Measurements from ENCODE around the gene MRPS2.
"Not testable (repeated sequence)": the region's sequence is repeated elsewhere in the genome, so short reads cannot be mapped to it uniquely, and the experiment has no call there.

The MRPS2 gene

DNA sequence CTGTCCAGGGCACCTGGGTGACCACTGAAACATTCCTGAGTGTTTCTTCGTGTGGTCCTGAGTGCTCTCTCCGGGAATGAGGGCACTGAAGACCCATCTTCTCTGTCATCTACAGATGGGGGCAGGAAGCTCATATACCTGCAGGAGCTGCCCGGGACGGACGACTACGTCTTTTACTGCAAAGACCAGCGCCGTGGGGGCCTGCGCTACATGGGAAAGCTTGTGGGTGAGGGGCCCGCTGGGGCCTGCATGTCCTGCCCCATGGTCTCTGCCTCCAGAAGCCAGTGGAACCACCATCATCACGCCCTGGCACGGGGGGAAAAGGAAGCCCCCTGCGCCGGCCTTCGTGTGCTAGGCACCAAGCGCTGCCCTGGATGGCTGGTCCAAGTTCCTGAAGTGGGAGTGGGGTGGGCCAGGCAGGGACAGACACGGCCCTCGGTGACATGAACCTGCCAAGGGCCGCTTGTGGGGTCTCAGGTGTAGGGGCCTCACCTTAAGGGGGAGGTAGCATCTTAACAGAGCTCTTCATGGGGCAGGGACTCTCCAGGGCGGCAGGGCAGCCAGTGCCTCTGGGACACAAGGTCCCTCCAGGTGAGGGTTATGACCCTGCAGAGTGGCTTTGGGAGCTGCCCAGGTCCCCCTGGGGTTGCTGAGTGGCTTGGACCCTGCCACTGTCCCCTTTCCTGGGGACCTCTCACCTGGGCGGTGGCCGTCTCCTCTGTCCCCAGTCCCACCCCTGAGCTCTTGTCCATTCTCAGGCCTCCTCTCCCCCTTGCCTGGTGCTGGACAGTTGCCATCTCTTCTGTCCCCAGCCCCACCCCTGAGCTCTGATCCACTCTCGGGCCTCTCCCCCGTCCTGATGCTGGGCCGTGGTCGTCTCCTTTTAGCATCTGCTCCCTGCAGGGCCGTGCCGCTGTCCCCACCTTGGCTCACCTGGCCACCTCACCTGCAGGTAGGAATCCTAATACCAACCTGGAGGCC is 47.6 kb downstream of the MRPS2 start:
- ChIA-PET POLR2A (no interaction called here), CTCF (no interaction called here)
- TF ChIP-seq, protein P1, sequence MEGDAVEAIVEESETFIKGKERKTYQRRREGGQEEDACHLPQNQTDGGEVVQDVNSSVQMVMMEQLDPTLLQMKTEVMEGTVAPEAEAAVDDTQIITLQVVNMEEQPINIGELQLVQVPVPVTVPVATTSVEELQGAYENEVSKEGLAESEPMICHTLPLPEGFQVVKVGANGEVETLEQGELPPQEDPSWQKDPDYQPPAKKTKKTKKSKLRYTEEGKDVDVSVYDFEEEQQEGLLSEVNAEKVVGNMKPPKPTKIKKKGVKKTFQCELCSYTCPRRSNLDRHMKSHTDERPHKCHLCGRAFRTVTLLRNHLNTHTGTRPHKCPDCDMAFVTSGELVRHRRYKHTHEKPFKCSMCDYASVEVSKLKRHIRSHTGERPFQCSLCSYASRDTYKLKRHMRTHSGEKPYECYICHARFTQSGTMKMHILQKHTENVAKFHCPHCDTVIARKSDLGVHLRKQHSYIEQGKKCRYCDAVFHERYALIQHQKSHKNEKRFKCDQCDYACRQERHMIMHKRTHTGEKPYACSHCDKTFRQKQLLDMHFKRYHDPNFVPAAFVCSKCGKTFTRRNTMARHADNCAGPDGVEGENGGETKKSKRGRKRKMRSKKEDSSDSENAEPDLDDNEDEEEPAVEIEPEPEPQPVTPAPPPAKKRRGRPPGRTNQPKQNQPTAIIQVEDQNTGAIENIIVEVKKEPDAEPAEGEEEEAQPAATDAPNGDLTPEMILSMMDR (IDR thresholded peaks at IDR 0.05; ENCODE audit: control extremely low read depth, extremely low read depth, low read depth, missing control alignments), result no peak
- DNase-seq (ENCODE audit: extremely low spot score), result no peak

DNA sequence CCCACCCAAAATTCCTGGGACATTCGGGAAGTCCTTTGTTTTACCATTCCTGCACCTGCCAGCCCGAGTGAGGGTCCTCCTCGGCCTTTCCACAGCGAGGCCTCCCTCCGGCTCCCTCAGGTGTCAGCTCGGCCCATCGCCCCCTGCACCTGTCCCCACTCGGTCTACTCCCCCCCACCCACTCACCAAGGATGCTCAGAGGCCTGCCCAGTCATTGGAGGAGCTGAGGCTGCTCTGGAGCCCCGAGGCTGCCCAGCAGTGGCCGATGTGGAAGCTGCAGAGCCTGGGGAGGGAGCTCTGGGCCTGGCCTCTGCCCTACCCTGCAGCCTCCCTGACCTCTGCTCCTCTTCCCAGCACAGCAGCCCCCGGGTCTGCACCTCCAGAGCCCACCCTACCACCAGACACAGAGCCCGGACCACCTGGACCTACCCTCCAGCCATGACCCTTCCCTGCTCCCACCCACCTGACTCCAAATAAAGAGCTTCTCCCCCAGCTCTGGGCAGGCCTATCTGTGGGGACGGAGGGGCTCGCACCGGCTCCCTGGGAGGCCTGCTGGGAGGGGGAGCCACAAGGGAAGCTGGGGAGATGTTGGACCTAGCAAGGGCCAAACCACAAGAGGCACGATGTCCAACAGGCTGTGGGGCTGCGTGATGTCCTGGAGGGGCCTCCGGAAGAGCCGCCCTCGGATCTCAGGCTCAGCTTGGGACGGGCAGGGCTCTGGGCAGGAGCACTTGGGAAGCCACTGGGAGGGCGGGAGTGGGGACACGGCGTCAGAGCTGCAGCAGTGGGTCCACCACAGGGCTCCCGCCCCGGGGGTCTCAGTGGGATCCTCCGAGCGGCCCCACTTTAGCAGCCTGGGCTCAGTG is 49.2 kb downstream of the MRPS2 start:
- DNase-seq (ENCODE audit: extremely low spot score); CTCF ChIA-PET; POLR2A ChIA-PET: not testable (repeated sequence)

DNA sequence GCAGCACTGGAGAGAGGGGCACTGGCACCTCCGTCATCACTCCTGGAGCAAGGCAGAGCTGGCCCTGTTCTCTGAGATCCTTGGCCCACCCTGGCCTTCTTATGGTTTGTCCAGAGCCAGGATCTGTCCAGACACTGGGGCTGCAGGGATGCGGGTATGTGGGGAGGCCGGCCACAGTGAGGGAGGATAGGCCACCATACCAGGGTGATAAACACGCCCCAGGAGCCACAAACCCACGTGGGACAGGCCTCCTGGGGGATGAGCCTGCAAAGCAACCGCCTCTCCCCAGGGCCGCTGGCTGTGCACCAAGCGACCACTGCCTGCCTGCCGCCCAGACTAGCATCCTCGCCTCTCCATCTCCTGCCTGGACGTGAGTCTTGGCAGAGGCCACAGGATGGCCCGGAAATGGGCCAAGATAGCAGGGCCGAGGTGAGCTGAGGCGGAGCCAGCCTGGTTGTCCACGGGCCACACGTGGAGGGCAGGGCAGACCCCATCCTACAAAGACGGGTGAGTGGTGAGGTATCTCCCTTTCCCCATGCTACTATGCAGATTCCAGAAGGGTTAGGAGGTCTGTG is 49.9 kb downstream of the MRPS2 start:
- CTCF ChIA-PET, result no interaction called here
- POLR2A ChIA-PET, result no interaction called here
- DNase-seq (ENCODE audit: extremely low spot score), result no peak
- TF ChIP-seq, protein P1 (IDR thresholded peaks at IDR 0.05; ENCODE audit: control extremely low read depth, extremely low read depth, low read depth, missing control alignments), result no peak

DNA sequence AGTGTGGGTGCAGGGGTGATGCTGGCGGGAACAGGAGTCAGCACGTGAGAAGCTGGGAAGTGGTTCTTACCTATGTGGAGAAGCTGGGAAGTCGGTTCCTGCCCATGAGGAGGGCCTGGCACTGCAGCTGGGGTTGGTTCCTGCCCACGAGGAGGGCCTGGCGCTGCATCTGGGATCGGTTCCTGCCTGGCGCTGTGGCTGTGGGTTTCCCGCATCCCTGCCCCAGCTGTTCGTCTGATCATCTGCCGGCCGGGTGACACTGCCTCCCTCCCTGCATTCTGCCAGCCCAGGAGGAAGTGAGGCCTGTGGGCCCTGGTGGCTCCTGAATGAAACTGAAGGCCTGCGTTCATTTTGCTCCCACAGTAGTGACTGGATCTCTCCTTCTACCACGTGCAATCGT is 50.5 kb downstream of the MRPS2 start:
- ChIA-PET CTCF (no interaction called here), POLR2A (no interaction called here)
- TF ChIP-seq, protein P1 (IDR thresholded peaks at IDR 0.05; ENCODE audit: control extremely low read depth, extremely low read depth, low read depth, missing control alignments), result no peak
- DNase-seq (ENCODE audit: extremely low spot score), result no peak

DNA sequence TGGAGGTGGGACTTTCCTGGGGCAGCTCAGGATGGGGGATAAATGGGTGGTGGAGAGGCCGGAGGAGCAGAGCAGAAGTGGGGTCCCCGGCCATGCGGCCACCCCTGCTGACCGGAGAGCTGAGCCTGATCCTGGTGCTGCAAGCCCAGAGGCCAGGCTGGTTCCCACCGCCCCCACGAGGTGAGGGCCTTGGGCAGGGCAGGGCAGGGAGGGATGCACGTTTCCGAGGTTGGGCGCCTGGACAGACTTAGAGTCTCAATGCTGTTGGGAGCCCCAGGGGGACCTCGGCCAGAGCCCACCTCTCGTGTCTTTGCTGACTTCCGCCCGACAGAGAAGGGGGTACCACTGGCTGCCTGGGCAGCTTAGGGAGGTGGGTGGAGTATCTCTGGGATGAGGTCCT is 51.0 kb downstream of the MRPS2 start:
- ChIA-PET CTCF (no interaction called here), POLR2A (no interaction called here)
- TF ChIP-seq, protein P1 (IDR thresholded peaks at IDR 0.05; ENCODE audit: control extremely low read depth, extremely low read depth, low read depth, missing control alignments), result no peak
- DNase-seq (ENCODE audit: extremely low spot score), result no peak

DNA sequence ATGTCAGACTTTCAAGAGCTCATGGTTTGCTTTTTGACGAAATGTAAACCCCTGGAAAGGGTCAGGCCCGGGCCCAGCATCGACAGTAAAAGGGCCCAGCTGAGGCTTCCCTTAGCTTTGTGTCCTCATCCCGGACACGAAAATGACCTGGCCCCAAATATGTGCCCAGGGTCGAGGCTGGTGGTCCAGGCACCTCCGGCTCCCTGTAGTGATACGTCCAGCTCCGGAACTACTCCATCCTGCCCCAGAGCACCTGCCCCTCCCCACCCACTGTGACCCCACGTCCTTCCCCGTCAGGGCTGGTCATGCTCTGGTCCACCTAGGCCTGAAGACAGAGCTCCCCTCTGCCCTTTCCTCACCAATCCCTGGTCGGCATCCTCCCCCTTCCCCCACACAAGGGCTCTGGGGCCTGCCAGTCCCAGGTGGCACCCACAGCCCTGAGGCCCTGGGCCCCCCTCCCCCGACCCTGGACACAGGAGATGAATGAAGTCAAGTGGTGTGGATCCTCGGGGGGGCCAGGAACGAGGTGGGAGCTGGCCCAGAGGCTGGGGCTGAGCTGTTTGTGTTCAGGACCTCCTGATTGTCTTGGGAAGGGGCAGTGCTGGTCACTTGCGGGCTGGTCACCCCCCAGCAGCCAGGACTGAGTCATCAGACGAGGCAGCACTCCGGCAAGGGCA is 51.7 kb downstream of the MRPS2 start:
- POLR2A ChIA-PET, result no interaction called here
- TF ChIP-seq, protein P1 (IDR thresholded peaks at IDR 0.05; ENCODE audit: control extremely low read depth, extremely low read depth, low read depth, missing control alignments), result no peak
- DNase-seq (ENCODE audit: extremely low spot score), result no peak
- CTCF ChIA-PET, result interaction anchor here (1.2 kb wide), 1 partner anchor 139 kb away, joined by 3 read pairs; no protein-coding TSS in a partner anchor

Measured in GM10248 (cell line).